ENCODE measurements around the gene VAMP2.

The VAMP2 gene

GRCh38 chr17:8162233-8162996 is at the start of gene VAMP2:
TSS of gene VAMP2 (minus strand) at chr17:8162948. CDS start at chr17:8162879, 69 bp downstream.
- DNase-seq (ENCODE audit: low spot score): peak; percentile 90
- TF ChIP-seq CTCF (IDR thresholded peaks at IDR 0.05; ENCODE audit: extremely low read depth, insufficient read depth, missing control alignments): no peak
- in situ Hi-C loops (cut with MboI; ENCODE audit: low pct_unique_long_range_greater_than_20kb, low sequenced_read_pairs, unreplicated experiment): no loop called here

- no peak for DNase-seq (ENCODE audit: low spot score)
- in situ Hi-C loops (cut with MboI; ENCODE audit: low pct_unique_long_range_greater_than_20kb, low sequenced_read_pairs, unreplicated experiment): no loop called here
- TF ChIP-seq CTCF (IDR thresholded peaks at IDR 0.05; ENCODE audit: extremely low read depth, insufficient read depth, missing control alignments): no peak
Observed at GRCh38 chr17:8210761-8211458, 48.2 kb upstream of the VAMP2 start.

- DNase-seq (ENCODE audit: low spot score): peak; percentile 96
- TF ChIP-seq CTCF (IDR thresholded peaks at IDR 0.05; ENCODE audit: extremely low read depth, insufficient read depth, missing control alignments): no peak
- in situ Hi-C loops (cut with MboI; ENCODE audit: low pct_unique_long_range_greater_than_20kb, low sequenced_read_pairs, unreplicated experiment): no loop called here
Observed at GRCh38 chr17:8209907-8210760, 47.4 kb upstream of the VAMP2 start, which contains the start of gene AURKB. TSS of gene AURKB (minus strand) at chr17:8210575. CDS start at chr17:8210224, 351 bp downstream.

GRCh38 chr17:8206536-8206935 is 43.8 kb upstream of the VAMP2 start:
- TF ChIP-seq CTCF (IDR thresholded peaks at IDR 0.05; ENCODE audit: extremely low read depth, insufficient read depth, missing control alignments): no peak
- no peak for DNase-seq (ENCODE audit: low spot score)
- in situ Hi-C loops (cut with MboI; ENCODE audit: low pct_unique_long_range_greater_than_20kb, low sequenced_read_pairs, unreplicated experiment): no loop called here

- in situ Hi-C loops (cut with MboI; ENCODE audit: low pct_unique_long_range_greater_than_20kb, low sequenced_read_pairs, unreplicated experiment): no loop called here
- TF ChIP-seq CTCF (IDR thresholded peaks at IDR 0.05; ENCODE audit: extremely low read depth, insufficient read depth, missing control alignments): no peak
Observed at GRCh38 chr17:8204761-8205555, 42.2 kb upstream of the VAMP2 start.

More at GRCh38 chr17:8204761-8205555, 42.2 kb upstream of the VAMP2 start:
- DNase-seq (ENCODE audit: low spot score): no peak
